Activated T-cell treated with anti-CD3 and anti-CD28 coated beads for 24 hours (primary cell): ENCODE measurements around the gene THTPA.
"Not testable (repeated sequence)": the region's sequence is repeated elsewhere in the genome, so short reads cannot be mapped to it uniquely, and the experiment has no call there.

ENCODE experiments used
- DNase-seq: peaks from one replicate; pipeline ENCODE4 v3.0.0-alpha.2; 2020; ENCODE audit warnings: low read depth

Gene THTPA

DNA sequence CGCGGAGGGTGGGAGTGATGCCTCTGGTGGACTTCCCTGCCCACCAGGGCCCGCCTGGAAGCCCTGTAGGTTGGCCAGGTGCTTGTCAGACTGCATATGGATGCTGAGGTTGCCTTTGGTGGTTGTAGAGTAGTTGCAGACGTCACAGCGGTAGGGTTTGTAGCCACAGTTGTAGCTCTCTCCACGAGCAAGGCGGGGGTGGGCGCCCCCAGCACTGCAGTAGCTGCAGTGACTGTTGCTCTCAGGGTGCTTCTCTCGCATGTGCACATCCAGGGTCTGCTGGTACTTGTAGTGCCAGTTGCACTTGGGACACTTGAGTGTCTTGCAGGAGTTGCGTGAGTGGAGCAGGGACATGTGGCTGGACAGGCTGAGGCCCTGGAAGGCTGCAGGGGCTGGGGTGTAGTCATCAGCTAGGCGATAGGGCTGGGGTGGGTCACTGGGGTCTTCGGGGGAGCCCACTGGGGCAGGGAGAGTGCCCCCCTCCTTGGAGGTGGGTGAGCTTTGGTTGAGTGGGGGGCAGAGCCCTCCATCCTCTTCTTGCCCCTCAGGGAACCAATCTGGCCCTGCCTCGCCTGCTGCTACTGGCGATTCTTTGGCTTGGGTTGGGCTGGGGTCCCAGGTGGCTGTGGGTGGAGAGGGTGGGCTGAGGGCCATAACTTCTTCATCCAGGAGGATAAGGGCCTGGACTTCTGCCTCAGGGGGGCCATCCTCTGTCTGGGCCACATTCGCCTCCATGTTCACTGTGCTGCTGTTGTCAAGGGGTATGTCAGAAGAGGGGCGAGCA lies 22.2 kb upstream of the THTPA start:
- DNase-seq: no peak

DNA sequence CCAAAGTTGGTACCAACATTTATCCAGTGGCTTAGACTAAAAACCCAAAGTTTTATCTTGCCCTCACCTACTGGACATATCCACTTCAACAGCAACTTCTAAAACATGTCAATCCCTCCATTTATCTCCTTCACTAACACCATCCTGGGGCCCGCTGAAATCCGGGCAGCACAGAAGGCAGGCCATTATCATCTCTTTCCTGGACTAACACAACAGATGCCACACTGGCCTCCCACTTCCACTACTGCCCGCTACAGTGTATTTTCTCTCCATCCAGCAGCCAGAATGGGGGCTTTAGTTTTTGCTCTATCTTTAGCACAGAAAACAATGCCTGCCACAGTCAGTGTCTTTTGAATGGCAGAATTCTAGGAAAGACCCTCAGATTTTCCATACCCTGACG lies 20.1 kb upstream of the THTPA start:
- no peak for DNase-seq

DNA sequence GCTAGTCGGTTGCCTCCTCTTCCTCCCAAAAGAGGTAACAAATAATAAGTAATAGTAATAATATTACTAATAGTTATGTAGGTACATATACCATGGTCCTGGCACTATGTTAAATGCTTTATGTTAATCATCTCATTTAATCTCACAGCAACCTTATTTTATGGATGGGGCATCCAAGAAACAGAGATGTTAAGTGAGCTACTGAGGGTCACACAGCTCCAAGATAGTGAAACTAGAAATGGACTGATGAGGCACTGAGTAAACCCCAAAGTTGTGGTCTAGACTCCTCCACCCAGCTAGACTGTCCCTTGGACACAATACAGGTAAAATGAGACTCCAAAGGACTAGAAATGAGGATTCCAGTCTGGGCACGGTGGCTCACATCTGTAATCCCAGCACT lies 19.6 kb upstream of the THTPA start:
- DNase-seq: no peak

DNA sequence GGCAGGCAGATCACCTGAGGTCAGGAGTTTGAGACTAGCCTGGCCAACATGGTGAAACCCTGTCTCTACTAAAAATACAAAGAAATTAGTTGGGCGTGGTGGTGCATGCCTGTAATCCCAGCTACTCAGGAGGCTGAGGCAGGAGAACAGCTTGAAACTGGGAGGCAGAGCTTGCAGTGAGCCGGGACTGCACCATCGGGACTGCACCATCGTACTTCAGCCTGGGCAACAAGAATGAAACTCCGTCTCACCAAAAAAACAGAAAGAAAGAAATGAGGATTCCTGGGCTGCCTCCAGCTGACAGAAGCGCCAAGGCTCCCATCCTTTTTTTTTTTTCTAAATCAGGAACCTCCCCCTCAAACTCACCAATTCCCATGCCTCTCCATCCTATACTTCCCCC lies 19.2 kb upstream of the THTPA start:
- DNase-seq: not testable (repeated sequence)

DNA sequence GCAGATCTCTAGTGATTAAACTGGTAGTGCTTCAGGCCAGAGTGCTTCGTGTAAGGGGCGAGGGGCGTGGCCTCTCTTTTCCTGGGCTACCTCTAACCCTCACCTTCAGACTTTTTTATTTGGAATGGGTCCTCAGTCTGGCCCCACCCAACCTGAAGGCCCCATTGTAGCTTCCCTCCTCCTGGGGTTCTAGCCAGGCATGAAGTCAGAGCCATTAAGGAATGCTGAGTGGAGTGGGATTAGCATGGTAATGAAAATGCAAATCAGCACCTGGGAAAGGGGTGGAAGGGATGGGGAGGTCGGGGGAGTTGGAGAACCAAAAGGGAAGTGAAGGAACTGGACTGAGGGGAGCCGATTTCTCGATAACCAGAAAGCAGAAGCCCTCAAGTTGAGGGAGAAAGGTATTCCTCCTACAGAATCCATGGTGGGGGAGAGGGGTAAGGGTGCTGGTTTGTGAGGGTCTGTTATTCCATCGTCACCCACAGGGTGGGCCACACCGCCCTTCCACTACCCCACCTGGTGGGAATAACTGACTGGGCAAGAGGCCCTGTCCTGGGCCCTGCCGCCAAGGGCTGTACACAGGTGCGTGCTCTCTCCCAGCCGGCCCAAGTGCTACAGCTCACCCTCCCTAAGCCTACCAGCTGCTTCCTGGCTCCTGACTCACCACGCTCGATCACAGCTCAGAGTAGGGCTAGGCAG lies 18.6 kb upstream of the THTPA start:
- DNase-seq: no peak

DNA sequence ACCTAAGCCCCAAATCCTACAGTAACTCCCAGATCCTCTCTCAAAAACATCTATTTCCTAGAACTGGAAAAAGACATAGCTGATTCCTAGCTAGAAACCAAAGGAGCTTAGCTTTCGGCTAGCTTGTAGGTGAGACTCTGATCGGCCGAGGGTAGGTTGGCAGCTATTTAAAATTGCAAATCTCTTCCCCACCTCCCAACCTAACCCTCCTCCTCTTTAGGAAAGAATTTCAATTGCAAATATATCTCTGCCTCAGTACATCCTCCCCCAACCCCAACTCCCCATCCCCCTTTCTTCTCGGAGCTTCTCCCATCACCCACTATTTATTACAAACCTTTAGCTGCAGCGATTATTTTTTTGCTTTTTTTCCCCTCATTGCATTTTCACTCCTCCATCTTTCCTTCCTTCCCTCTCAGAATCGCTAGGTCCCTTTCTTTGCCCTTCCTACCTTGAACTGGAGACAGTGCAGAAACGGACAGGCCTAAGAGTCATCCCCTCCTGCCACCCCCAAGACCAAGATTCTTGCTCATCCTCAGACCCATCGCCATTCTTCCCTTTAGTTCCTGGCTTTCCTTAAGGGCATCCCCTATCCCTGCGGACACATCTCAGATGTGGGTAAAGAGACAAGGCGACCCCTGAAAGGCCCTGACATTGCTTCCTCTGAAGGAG lies 17.9 kb upstream of the THTPA start:
- no peak for DNase-seq

DNA sequence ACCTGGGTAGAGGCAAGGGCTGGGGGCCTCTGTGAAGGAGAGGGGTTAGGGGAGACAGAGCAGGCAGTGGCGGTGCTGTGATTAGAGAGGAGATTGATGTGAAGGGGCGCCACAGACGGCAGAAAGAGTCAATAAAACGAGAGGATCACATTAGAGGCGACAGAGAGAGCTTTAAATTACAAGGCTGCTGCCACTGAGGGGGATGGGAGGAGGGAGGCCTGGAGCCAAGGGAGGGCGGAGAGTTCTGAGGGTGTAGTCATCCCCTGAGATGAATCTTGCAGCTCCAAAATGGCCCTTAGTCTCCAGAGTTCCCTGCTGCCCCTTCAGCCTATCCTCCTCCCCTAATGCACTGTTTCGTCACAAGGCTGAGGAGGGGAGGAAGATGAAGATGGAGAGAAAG lies 17.3 kb upstream of the THTPA start:
- no peak for DNase-seq

DNA sequence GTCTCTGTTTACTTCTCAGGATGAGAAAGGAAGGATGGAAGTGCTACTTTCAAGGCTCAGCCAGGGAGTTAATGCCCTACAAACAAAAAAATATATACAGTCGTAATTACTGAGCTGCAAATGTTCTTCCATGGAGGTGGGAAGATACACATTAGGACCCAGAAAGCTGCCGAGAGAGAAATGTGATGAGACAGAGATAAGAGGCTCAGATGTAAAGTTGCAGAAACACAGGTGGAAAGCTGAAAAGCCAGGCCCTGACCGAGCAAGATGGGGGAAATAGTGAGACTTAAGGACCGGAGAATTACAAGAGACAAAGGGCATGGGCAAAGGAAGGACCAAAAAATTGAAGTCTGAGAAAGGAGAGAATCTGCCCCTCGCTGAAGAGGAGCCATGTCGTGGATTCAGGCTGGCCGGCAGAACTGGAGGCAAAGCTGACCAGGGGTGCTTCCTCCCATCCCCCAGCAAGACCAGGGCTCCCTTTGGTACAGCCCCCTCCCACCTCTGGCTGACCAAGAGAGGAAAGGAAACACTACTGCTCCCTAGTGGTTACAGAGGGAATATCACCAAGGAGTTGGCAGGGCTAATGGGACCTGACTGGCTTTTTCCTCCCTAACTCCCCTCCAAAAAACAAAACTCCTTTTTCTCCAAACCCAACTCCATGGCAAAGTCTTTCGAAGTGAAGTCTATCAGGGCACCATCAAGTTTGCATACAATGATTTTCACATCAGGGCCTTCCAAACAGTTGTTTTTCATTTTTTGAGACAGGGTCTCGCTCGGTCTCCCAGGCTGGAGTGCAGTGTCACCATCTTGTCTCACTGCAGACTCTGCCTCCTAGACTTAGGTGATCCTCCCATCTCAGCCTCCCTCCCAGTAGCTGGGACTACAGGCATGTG lies 16.6 kb upstream of the THTPA start:
- peak; percentile 14 for DNase-seq

DNA sequence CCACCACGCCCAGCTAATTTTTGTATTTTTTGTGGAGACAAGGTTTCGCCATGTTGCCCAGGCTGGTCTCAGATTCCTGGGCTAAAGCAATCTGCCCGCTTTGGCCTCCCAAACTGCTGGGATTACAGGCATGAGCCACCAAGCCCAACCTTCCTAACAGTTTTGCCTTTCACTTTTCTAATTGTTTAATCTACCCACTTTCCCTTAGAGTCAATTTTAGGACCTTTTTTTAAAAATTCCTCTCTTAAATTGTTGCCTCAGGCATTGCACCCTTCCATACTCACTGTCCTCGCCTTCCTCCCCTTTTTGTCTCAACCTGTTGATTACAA lies 16.0 kb upstream of the THTPA start:
- DNase-seq: no peak

DNA sequence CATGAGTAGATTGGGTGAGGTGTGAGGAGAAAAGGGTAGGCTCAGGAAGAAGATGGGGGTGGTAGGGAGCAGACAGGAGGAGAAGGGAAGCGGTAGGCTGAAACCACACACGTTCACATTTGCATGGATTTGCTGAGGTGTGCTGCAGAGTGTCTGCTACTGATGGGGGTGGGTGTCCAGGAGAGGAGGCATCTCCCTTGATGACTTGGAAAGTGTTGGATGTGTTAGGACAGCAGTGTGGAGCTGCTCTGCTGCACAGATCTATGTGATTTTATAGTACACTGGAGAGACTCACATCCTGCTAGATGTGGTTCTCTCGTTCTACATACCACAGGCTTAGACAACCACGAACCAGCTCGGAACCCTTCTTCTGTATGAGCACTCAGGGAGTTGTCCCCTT lies 13.8 kb upstream of the THTPA start:
- DNase-seq: no peak

DNA sequence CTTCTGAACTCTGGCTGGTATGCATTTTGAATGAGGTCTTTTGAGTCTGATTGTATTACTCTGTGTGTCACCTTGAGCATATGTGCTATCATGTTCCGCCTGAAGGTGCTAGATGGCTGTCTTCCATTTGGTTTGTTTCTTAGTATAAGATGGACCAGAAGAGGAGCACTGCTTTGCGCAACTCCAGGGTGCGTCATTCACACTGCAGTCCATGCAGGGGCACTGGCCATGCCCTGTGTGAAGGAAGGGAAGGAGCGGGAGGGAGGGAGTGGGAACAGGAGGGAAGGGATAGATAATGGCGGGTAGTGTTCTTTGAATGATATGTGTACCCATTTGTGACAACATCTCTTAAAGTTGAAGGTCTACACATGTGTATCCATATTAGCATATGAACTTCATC lies 12.7 kb upstream of the THTPA start:
- DNase-seq: no peak

DNA sequence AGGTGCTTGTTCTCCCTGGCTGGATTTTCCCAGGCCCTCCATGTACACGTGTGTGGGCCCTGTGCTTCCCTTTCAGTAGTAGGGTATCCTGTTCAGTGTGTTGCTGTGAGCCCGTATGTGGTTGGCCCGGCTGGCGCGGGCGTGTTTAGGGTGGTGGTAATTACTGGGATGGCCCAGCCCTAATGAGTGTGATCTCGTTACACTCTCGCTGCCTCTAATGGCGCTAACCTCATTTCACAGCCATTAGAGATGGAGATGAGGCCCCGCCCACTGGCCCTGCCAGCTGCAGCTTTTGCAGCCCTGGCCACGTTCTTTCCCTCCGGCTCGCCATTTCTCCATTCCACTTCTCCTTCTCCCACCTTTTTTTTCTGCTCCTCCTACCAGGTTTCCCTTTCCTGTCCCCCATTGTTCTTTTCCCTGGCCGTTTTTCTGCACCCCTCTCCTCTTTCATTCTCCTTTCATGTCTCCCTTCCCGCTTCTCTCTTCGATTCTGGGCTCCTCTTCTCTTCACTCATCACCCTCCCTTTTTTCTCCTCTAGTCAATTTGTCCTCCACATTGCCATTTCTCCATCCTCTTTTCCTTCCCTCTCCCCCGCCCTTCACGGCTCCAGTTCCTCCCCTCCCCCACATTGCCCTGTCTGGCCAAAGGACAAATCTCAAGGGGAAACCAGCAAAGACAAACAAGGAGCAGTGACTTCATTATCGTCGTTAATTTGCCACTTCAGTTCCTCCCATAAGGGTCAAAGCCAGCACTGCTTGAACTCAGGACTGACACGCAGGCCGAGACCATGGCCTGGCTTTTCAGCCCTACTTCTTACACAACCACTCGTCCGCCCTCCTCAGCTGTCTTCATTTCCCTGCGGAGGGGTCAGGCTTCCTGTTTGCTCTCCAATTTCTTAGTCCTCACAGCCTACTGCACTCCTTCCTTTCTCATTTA lies 11.3 kb upstream of the THTPA start:
- no peak for DNase-seq

DNA sequence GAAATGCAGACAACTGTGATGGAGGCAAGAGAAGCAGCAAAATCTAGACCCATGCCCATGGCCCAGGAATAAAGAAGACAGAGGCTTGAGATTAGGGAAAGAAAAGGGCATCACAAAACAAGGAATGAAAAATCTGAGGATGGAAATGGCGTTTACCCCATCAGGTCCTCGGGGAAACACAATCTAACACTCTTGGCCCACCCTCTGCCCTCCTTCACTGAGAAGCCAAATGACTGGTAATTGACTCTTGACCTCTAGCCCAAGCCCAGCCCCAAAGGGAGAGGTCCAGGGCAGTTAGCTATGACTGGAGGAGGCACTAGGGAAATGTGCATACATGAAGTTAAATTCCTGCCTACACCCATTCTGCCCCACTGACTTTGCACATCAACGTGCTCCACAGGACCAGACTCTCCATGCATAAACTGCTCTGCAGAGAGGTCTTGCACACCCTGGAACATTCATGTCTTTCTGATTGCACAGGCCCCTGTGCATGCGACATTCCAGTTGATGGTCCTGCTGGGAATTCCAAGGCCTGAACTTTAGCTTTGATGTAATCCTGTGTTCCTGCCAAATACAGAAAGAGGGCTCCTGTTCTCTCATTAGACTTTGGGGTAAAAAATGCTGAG lies 10.2 kb upstream of the THTPA start:
- DNase-seq: no peak

DNA sequence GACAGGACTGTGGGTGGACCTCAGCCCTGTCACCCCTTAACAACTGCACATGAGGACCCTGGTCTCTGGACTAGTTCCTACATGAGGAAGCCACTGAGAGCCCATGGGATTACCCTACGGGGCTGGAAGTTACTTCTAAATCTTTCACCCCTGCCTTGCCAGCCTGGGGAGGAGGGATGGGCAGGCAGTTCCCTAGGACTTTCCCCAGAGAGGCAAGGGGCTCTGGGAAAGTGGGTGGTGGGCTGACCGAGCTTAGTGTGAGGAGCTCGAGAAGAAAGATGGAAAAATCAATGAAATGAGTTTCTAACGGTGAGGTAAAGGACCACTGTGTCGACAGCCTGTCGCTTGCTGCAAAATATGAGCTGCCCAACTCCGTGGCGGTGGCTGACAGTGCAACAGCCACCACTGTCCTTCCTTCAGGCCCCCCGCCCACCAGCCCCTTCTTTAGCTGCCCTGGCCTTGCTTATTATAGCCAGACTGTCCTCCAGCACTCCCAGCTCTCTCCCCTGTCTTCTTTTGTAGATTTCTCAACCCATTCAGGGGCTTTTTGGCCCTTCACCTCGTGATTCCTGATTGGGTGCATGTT lies 9.5 kb upstream of the THTPA start:
- no peak for DNase-seq

DNA sequence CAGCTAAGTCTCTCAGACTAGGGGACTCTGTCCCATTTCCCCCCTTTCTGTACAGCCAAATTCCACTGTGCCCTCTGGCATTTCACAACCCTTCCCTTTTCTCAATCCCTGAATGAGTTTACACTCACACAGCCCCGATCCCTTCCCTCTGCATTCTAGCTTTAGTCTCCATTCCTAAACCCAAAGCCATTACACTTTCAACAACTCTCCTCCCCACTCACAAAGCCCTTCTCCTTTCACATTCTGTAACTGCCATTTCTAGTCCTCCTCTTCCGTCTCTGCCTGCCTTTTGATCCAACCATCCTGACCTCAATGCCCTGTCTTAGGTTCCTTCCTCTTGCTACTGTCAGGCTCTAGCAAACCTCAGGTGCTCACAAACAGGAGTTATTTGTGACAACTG lies 8.1 kb upstream of the THTPA start:
- DNase-seq: no peak

DNA sequence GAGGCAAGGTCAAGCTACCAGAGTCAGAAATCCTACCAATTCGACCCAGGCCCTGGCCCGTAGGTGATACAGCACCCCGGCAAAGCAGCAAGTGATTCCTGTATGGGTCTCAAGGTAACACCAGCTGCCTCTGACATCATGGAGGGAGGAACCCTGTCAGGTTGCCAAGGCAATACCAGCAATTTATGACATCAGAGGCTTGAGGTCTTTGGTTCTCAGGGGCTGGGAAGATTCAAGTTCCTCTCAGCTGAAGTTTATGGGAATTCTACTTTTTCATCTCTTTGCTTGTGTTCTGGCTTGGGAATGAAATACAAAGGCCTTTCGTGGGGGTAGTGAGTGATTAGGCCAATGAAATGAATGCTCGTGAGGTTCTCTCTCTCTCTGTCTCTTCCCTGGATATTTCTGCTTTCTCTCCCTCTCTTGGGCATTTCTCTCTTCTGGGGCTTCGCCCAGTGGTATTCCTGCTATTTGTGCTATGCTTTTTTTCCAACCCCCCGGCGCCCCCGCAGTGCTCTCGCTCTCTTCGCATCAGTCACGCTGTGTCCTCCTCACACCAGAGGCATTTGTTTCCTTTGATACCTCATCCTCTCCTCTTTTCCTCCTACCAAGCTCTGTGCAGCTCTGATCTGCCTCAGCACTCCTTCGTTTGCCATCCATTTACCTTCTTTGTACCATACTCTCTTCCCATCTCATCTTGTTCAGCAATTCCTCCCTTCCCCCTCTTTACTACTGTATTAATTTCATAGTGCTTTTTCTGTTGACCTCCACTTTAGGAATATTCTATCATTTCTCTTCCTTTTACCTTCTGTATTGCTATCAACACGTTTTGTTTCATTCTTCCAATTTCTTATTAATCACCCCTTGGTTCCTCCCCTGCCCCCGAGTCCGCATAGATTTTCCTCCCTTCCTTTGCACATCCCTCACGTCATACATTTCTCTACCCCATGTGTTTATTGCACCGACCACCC lies 7.4 kb upstream of the THTPA start:
- DNase-seq: no peak

DNA sequence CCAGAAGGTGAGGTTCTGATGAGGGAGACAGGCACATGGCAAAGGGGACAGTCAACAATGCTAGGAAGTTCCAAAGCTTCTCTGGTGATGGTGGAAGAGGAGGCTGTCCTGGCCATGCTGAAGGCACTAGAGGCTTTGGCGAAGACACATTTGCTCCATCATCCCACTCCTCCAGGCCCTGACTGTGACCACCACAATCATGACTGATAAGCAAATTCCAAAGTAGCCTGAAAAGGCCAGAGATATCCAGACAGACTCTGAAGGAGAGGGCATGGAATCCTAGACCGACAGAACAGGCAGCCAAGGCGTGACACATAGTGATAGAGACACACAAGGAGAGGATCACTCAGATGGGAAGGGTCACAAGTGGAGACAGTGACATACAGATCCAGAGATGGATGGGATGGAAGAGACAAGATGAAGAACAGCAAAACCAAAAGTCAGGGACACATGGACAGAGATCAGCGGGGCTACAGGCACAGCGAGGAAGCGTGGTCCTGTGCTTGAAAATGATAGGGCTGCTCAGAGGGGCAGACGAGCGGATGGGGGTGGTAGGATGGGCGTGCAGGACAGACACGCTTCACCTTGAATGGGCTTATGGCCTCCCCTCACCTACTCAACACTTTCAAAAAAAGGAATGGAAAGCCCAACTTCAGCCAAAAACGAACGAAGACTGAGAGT lies 5.8 kb upstream of the THTPA start:
- no peak for DNase-seq

DNA sequence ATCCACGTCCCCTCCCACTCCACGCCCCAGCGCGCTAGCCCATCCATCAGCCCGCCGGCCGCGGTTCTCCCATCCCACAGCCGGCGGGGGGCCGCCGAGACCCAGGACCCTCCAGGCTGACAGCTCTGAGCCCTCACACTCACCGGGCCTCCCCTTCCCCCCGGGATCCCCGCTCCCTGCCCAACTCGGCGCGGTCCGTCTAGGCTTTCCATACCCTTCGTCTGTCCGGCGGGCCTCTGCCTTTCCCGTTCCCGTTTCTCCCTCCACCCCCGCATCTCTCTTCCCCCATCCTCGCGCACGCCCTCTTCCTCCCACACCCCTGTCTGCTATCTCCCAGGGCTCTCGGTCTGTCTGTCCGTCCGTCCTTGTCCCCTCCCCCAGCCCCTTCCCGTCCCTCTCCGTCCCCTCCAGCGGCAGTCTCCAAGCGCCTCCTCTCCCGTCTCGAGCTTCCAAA lies 5.2 kb upstream of the THTPA start:
- DNase-seq: no peak
